GM19395 (cell line): ENCODE measurements around the gene PRKAR2B.

ENCODE experiments used
- ATAC-seq: cut with Tn5 transposase; IDR thresholded peaks from one replicate; pipeline ENCODE4 v1.9.1; 2021; ENCODE audit warnings: mild to moderate bottlenecking, moderate library complexity; ENCODE audit not compliant: unreplicated experiment

Gene PRKAR2B

GRCh38 chr7:107173691-107174406 is 129.3 kb downstream of the PRKAR2B start:
- peak; percentile 60 for ATAC-seq

GRCh38 chr7:107179326-107180164 is 135.0 kb downstream of the PRKAR2B start:
- ATAC-seq: no peak

- no peak for ATAC-seq
These were observed 135.9 kb downstream of the PRKAR2B start for GRCh38 chr7:107180378-107180777.

- no peak for ATAC-seq
These were observed 136.7 kb downstream of the PRKAR2B start for GRCh38 chr7:107181172-107181571.

GRCh38 chr7:107185716-107186115 is 141.2 kb downstream of the PRKAR2B start:
- no peak for ATAC-seq

- ATAC-seq: no peak
These were observed 141.7 kb downstream of the PRKAR2B start for GRCh38 chr7:107186240-107186639.

GRCh38 chr7:107187774-107188173 is 143.3 kb downstream of the PRKAR2B start:
- ATAC-seq: no peak

- ATAC-seq: no peak
These were observed 145.6 kb downstream of the PRKAR2B start for GRCh38 chr7:107190090-107190489.

- ATAC-seq: no peak
These were observed 149.5 kb downstream of the PRKAR2B start for GRCh38 chr7:107194052-107194451.

- no peak for ATAC-seq
These were observed 152.5 kb downstream of the PRKAR2B start for GRCh38 chr7:107196834-107197610.

- peak; percentile 61 for ATAC-seq
These were observed 157.4 kb downstream of the PRKAR2B start for GRCh38 chr7:107201795-107202450.

GRCh38 chr7:107203607-107204006 is 159.1 kb downstream of the PRKAR2B start:
- no peak for ATAC-seq

GRCh38 chr7:107206136-107206535 is 161.6 kb downstream of the PRKAR2B start:
- no peak for ATAC-seq

- ATAC-seq: no peak
These were observed 162.2 kb downstream of the PRKAR2B start for GRCh38 chr7:107206706-107207105.

GRCh38 chr7:107207459-107207858 is 163.0 kb downstream of the PRKAR2B start:
- no peak for ATAC-seq

- ATAC-seq: no peak
These were observed 163.6 kb downstream of the PRKAR2B start for GRCh38 chr7:107208024-107208521.

GRCh38 chr7:107208563-107208962 is 164.1 kb downstream of the PRKAR2B start:
- ATAC-seq: no peak

- no peak for ATAC-seq
These were observed 165.1 kb downstream of the PRKAR2B start for GRCh38 chr7:107209565-107209964.

GRCh38 chr7:107210400-107210799 is 165.9 kb downstream of the PRKAR2B start:
- ATAC-seq: no peak
